NCI-H1930 (cell line): ENCODE results near the gene NPHP1.
"Not testable (repeated sequence)": the region's sequence is repeated elsewhere in the genome, so short reads cannot be mapped to it uniquely, and the experiment has no call there.

ENCODE experiments used
- DNase-seq, 2 experiments: peaks; one replicate each; lab custom pipeline; 2025; lab: John Stamatoyannopoulos, UW

Gene NPHP1

GRCh38 chr2:110197452-110197851, 7.4 kb downstream of the NPHP1 start:
- DNase-seq, result no peak

GRCh38 chr2:110190169-110190568, 14.6 kb downstream of the NPHP1 start:
- not testable (repeated sequence) for DNase-seq

GRCh38 chr2:110182449-110182848, 22.4 kb downstream of the NPHP1 start:
- no peak for DNase-seq

- no peak for DNase-seq
Observed at GRCh38 chr2:110180036-110180435, 24.8 kb downstream of the NPHP1 start.

DNA sequence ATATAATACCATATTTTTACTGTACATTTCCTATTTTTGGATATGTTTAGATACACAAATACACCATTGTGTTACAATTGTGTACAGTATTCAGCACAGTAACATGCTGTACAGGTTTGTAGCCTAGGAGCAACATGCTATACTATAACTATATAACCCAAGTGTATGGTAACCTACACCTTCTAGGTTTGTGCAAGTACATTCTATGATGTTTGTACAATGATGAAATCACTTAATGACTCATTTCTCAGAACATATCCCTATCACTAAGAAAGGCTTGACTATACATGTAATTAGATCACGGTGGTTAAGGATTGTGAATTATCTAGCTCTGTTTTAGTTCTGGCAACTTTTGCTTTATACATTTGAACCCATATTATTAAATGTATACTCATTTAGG, 31.3 kb downstream of the NPHP1 start:
- no peak for DNase-seq

DNA sequence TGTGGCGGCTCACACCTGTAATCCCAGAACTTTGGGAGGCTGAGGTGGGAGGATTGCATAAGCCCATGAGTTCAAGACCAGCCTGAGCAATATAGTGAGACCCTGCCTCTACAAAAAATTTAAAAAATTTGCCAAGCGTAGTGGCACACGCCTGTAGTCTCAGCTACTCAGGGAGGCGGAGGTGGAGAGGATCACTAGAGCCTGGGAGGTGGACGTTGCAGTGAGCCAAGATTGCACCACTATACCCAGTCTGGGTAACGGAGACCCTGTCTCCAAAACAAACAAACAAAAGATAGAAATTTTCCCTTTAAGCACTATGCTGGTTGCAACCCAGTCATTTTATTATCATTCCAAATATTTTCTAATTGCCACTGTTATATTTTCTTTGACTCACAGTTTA, 32.3 kb downstream of the NPHP1 start:
- no peak for DNase-seq

DNA sequence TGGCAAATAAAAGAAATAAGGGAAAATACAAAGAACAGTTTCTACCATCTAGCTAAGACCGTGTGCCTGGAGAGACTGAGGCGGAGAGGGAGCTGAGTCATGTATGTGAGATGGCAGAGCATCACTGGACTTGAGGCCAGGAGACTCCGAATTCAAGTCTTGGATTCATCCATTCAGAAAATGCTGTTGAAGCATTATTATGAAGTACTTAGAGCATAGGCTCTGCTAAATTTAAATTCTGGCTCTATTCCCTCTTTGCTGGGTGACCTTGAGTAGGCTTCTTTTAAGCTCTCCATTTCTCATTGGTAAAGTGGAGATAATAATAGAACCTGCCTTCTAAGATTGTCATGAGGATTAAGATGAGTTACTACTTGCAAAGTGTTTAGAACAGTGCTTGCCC, 34.7 kb downstream of the NPHP1 start:
- DNase-seq, result no peak

DNA sequence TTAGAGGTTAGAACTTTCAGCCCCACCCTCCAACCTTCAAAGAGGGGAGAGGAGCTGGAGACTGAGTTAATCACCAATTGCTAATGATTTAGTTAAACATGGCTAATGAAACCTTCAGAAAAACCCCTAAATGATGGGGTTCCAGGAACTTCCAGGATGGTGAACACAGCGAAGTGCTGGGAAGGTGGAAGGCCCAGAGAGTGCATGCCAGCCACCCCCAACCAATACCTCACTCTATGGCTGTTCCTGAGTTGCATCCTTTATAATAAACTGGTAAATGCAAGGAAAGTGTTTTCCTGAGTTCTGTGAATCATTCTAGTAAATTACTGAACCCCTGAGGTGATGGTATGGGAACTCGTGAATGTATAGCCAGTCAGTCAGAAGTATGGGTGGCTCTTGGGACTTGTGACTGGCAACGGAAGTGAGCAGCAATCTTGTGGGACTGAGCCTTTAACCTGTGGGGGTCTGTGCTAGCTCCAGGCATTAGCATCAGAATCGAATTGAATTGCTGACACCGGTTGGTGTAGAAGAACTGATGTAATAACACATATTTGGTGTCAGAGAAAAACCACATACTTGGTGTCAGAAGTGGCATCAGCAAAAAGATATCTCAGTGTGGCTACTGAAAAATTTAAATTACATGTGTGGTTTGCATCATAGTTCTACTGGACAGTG, 37.4 kb downstream of the NPHP1 start:
- DNase-seq, result no peak

- no peak for DNase-seq
Observed at GRCh38 chr2:110166266-110166665, 38.5 kb downstream of the NPHP1 start.

DNA sequence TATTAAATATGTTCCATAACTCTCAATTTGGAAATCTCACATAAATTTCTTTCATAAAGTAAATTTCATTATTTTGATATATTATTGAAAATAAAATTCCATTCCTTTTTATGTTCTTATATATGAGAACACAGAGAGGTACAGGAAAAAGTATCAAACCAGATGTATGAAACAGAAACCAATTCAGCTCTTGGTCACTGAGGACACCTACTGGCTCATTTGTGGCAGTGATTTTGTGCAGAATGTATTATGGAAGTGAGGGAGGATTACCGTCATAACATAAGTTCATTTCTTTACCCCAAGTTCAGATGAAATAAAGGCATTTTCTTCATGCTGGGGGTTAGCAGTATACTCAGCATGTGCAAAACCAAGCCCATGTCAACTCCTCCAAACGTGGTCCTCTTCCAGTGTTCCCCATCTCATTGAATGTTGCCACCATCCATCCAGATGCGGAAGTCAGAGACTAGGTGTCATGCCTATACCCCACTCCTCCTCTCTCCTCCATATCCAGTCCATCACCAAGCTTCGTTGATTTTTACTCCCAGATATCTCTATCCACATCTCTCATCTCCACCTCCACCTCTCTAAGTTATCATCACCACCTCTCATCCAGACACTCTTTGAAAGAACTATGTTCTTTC, 47.5 kb downstream of the NPHP1 start:
- DNase-seq, result no peak

GRCh38 chr2:110154828-110155227, 50.0 kb downstream of the NPHP1 start:
- not testable (repeated sequence) for DNase-seq

DNA sequence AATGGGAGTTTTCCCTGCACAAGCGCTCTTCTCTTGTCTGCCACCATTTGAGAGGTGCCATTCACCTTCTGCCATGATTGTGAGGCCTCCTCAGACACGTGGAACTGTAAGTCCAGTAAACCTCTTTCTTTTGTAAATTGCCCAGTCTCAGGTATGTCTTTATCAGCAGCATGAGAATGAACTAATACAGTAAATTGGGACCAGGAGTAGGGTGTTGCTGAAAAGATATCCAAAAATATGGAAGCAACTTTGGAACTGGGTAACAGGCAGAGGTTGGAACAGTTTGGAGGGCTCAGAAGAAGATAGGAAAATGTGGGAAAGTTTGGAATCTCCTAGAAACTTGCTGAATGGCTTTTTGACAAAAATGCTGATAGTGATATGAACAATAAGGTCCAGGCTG, 50.6 kb downstream of the NPHP1 start:
- not testable (repeated sequence) for DNase-seq

- no peak for DNase-seq
Observed at GRCh38 chr2:110153416-110153815, 51.4 kb downstream of the NPHP1 start.

- no peak for DNase-seq
Observed at GRCh38 chr2:110152943-110153342, 51.9 kb downstream of the NPHP1 start.

DNA sequence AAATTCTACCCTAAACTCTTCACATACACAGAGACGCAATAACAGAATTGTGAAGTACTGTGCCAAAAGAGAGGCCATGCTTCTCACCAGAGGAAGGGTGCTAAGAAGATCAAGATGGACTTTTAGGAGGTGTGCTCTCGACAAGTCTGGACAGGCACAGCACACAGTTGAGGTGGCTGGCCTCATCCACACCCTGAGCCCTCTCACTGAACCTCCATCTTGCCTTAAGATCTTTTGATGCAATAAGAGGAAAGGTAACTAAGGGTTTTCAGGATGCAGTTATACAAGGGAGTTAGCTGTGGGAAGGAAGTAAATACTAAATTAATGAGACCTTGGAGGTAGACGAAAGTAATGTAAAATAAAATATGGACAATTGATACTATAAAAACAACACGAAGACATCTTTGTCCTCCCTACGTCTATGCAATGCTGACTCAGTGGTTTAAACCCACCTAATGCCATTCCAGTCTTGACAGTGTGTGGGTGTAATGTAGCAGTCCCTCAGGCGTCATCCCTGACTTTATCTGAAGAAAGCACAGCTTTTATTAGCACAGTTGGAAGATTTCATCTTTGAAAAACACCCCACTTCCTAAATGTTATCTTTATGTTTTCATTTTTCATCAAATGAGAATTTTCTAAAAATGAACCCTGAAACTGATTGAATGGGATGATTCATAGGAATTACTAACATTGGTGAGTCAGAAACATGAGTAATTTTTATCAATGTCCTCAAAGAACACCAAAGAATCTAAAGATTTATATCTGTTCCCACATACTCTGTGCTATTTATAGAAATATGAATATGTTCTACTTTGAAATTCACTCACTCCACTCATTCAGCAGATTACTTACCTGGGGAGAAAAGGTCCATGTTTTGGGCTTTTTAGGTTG, 55.2 kb downstream of the NPHP1 start:
- DNase-seq, result no peak

DNA sequence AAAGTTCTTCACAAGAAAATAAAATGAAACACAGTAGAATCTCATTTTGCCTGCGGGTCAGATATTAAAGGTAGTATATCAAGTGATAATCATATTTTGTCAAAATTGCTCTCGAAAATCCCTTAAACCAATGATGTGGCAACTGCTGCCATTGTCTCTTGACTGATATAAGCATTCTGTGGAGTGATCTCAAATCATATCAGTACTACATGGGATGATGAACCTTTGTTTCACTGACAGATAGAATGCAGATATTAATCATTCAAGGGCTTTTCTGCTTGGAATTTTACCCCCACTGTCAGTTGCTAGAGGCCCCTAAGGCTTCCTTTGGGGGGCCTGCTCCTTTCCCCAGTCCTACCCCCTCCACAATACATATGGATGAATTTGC, 57.9 kb downstream of the NPHP1 start:
- no peak for DNase-seq

DNA sequence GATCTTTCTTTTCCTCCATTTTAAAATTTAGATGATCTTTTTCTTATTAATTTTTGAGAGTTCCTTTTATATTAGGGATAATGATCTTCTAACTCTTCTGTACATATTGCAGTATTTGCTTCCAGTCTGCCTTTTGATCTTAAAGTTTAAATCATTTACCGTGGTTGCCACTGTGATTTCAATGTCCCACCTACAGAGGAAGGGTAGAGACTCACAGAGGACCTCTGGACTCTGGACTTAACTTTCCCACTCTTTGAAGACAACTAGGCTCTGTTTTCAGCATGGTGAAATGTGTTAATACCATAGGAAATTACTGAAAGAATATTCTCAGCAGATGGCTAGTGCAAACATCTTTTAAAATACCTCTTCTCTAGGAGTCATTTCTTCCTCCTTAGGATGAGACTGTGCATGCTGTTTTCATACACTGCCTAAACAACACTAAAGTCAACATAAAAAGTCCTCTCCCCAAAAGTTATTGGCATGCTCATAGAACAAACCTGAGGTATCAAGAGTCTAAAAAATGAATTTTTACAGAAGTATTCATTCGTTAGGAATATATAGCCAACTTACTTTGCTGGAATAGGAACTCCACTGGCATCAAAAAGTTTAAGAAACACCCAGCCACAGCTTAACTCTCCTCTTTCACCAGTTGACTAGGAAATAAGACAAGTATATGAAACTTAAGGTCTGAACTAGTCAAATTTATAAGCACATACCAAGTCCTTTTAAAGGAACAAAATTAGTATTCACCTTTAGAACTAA, 58.4 kb downstream of the NPHP1 start:
- DNase-seq, result no peak

- no peak for DNase-seq
Observed at GRCh38 chr2:110143982-110144381, 60.8 kb downstream of the NPHP1 start.

DNA sequence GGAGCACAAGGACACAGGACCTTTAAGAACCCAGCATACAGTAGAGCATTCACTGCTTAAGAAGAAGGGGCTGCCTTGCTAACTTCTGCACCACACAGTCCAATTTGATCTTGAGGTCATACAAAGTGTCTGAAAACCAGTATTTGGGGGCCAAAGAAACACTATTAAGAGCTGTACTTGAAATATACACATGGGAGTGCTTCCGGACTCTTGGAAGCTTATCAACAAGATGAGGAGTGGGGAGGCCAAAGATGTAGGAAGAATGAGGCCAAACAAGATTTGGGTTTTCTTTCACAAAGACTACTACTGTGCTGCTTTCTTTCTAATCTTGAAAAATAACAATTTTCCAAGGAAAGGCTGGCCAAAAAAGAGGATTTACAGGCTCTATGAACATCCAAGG, 64.4 kb downstream of the NPHP1 start:
- DNase-seq, result no peak

- DNase-seq, result no peak
Observed at GRCh38 chr2:110134025-110134424, 70.8 kb downstream of the NPHP1 start.

GRCh38 chr2:110131166-110131565, 73.6 kb downstream of the NPHP1 start:
- DNase-seq, result no peak

GRCh38 chr2:110130757-110131156, 74.1 kb downstream of the NPHP1 start:
- no peak for DNase-seq
